ENCODE measurements around the gene HSDL1.

DNA sequence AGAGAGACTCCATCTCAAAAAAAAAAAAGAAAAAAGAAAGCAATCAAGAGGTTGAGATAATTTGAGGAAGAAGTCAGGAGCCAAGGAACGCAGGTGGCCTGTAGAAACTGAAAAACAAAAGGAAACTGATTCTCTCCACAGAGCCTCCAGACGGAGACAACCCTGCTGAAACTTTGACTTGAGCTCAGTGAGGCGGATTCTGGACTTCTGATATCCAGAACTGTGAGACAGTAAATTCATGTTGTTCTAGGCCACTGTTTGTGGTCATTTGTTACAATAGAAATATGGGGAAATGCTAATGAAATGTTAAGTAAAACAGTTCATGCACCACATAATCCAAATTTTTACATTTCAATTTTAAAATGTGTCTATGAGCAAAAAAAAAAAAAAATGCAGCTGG is 33.5 kb downstream of the HSDL1 start:
- TF ChIP-seq POLR2A (IDR thresholded peaks at IDR 0.05; ENCODE audit: low read depth, low read length) = no peak
- no peak for TF ChIP-seq SPI1 (IDR thresholded peaks at IDR 0.05; ENCODE audit: low read depth, low read length)
- TF ChIP-seq POLR2AphosphoS5 (IDR thresholded peaks at IDR 0.05; ENCODE audit: low read depth, low read length) = no peak

All from GM12891 (cell line).